ENCODE results near the gene ABCC11. TPM values are rescaled to one million over a fixed set of nuclear protein-coding genes. Genes with fewer than 3 reads are reported as not detected.
"Not testable (repeated sequence)": the region's sequence is repeated elsewhere in the genome, so short reads cannot be mapped to it uniquely, and the experiment has no call there.

Gene ABCC11
- total and polyA plus RNA-seq, 2 donors, result 0.14 to 0.23 TPM

- no peaks in the 10 kb centered on the region for H3K36me3 ChIP-seq (ENCODE audit: control insufficient read depth in 2 of 2, insufficient read depth in 2 of 2, low read length in 1 of 2)
- WGBS, result 84% methylated on average over 3 of the region's 3 CpGs
- no peak overlapping the region for H3K27ac ChIP-seq (ENCODE audit: low read depth in 1 of 2, low read length in 1 of 2)
- H3K4me1 ChIP-seq (ENCODE audit: control insufficient read depth in 2 of 2, insufficient read depth in 2 of 2, low read length in 2 of 2), result no peaks in the 10 kb centered on the region
- H3K27me3 ChIP-seq (ENCODE audit: control insufficient read depth in 2 of 2, insufficient read depth in 1 of 2, low read length in 1 of 2), result no peaks in the 10 kb centered on the region
- H3K4me3 ChIP-seq (ENCODE audit: low read length in 2 of 2), result no peak overlapping the region
- H3K9me3 ChIP-seq (ENCODE audit: control insufficient read depth in 2 of 2, insufficient read depth in 1 of 2, low read length in 1 of 2), result no peaks in the 10 kb centered on the region
- DNase-seq (ENCODE audit: low read depth in 6 of 9, low spot score in 9 of 9), result no peak
Measured at GRCh38 chr16:48197294-48197693, 50.0 kb downstream of the ABCC11 start.

- no peaks in the 10 kb centered on the region for H3K9me3 ChIP-seq (ENCODE audit: control insufficient read depth in 2 of 2, insufficient read depth in 1 of 2, low read length in 1 of 2)
- DNase-seq (ENCODE audit: low read depth in 6 of 9, low spot score in 9 of 9), result peak in 1 of 9 donors; percentile 2
- 89% methylated on average over 5 of the region's 5 CpGs for WGBS
- H3K4me3 ChIP-seq (ENCODE audit: low read length in 2 of 2), result no peak overlapping the region
- no peak overlapping the region for H3K27ac ChIP-seq (ENCODE audit: low read depth in 1 of 2, low read length in 1 of 2)
- no peaks in the 10 kb centered on the region for H3K36me3 ChIP-seq (ENCODE audit: control insufficient read depth in 2 of 2, insufficient read depth in 2 of 2, low read length in 1 of 2)
- no peaks in the 10 kb centered on the region for H3K27me3 ChIP-seq (ENCODE audit: control insufficient read depth in 2 of 2, insufficient read depth in 1 of 2, low read length in 1 of 2)
- H3K4me1 ChIP-seq (ENCODE audit: control insufficient read depth in 2 of 2, insufficient read depth in 2 of 2, low read length in 2 of 2), result no peaks in the 10 kb centered on the region
Measured at GRCh38 chr16:48194828-48195556, 52.3 kb downstream of the ABCC11 start.

GRCh38 chr16:48193846-48194245 lies 53.5 kb downstream of the ABCC11 start:
- Histone ChIP-seq H3K27ac (ENCODE audit: low read depth in 1 of 2, low read length in 1 of 2) (no peak overlapping the region), H3K4me1 (ENCODE audit: control insufficient read depth in 2 of 2, insufficient read depth in 2 of 2, low read length in 2 of 2) (no peaks in the 10 kb centered on the region), H3K27me3 (ENCODE audit: control insufficient read depth in 2 of 2, insufficient read depth in 1 of 2, low read length in 1 of 2) (no peaks in the 10 kb centered on the region), H3K36me3 (ENCODE audit: control insufficient read depth in 2 of 2, insufficient read depth in 2 of 2, low read length in 1 of 2) (no peaks in the 10 kb centered on the region), H3K4me3 (ENCODE audit: low read length in 2 of 2) (no peak overlapping the region), H3K9me3 (ENCODE audit: control insufficient read depth in 2 of 2, insufficient read depth in 1 of 2, low read length in 1 of 2) (no peaks in the 10 kb centered on the region)
- DNase-seq (ENCODE audit: low read depth in 6 of 9, low spot score in 9 of 9), result no peak
- WGBS, result 97% methylated on average over 7 of the region's 7 CpGs

- Histone ChIP-seq H3K36me3 (ENCODE audit: control insufficient read depth in 2 of 2, insufficient read depth in 2 of 2, low read length in 1 of 2) (no peaks in the 10 kb centered on the region), H3K9me3 (ENCODE audit: control insufficient read depth in 2 of 2, insufficient read depth in 1 of 2, low read length in 1 of 2) (no peaks in the 10 kb centered on the region), H3K4me3 (ENCODE audit: low read length in 2 of 2) (no peak overlapping the region), H3K27ac (ENCODE audit: low read depth in 1 of 2, low read length in 1 of 2) (no peak overlapping the region), H3K4me1 (ENCODE audit: control insufficient read depth in 2 of 2, insufficient read depth in 2 of 2, low read length in 2 of 2) (no peaks in the 10 kb centered on the region), H3K27me3 (ENCODE audit: control insufficient read depth in 2 of 2, insufficient read depth in 1 of 2, low read length in 1 of 2) (no peaks in the 10 kb centered on the region)
- 66% methylated on average over 6 of the region's 6 CpGs for WGBS
- DNase-seq (ENCODE audit: low read depth in 6 of 9, low spot score in 9 of 9), result peak in 1 of 9 donors; percentile 6
Measured at GRCh38 chr16:48188449-48189102, 58.8 kb downstream of the ABCC11 start.

GRCh38 chr16:48187779-48188178 lies 59.6 kb downstream of the ABCC11 start:
- Histone ChIP-seq H3K27ac (ENCODE audit: low read depth in 1 of 2, low read length in 1 of 2) (no peak overlapping the region), H3K4me3 (ENCODE audit: low read length in 2 of 2) (no peak overlapping the region), H3K36me3 (ENCODE audit: control insufficient read depth in 2 of 2, insufficient read depth in 2 of 2, low read length in 1 of 2) (no peaks in the 10 kb centered on the region), H3K4me1 (ENCODE audit: control insufficient read depth in 2 of 2, insufficient read depth in 2 of 2, low read length in 2 of 2) (no peaks in the 10 kb centered on the region), H3K27me3 (ENCODE audit: control insufficient read depth in 2 of 2, insufficient read depth in 1 of 2, low read length in 1 of 2) (no peaks in the 10 kb centered on the region), H3K9me3 (ENCODE audit: control insufficient read depth in 2 of 2, insufficient read depth in 1 of 2, low read length in 1 of 2) (no peaks in the 10 kb centered on the region)
- WGBS, result 95% methylated on average over 4 of the region's 4 CpGs
- DNase-seq (ENCODE audit: low read depth in 6 of 9, low spot score in 9 of 9), result no peak

GRCh38 chr16:48184681-48185080 lies 62.7 kb downstream of the ABCC11 start:
- no peak for DNase-seq (ENCODE audit: low read depth in 6 of 9, low spot score in 9 of 9)
- 95% methylated on average over 6 of the region's 6 CpGs for WGBS

GRCh38 chr16:48182979-48183537 lies 64.3 kb downstream of the ABCC11 start:
- H3K27ac ChIP-seq (ENCODE audit: low read depth in 1 of 2, low read length in 1 of 2), result no peak overlapping the region
- H3K9me3 ChIP-seq (ENCODE audit: control insufficient read depth in 2 of 2, insufficient read depth in 1 of 2, low read length in 1 of 2), result no peaks in the 10 kb centered on the region
- H3K27me3 ChIP-seq (ENCODE audit: control insufficient read depth in 2 of 2, insufficient read depth in 1 of 2, low read length in 1 of 2), result no peaks in the 10 kb centered on the region
- no peak for DNase-seq (ENCODE audit: low read depth in 6 of 9, low spot score in 9 of 9)
- H3K4me3 ChIP-seq (ENCODE audit: low read length in 2 of 2), result no peak overlapping the region
- no peaks in the 10 kb centered on the region for H3K36me3 ChIP-seq (ENCODE audit: control insufficient read depth in 2 of 2, insufficient read depth in 2 of 2, low read length in 1 of 2)
- H3K4me1 ChIP-seq (ENCODE audit: control insufficient read depth in 2 of 2, insufficient read depth in 2 of 2, low read length in 2 of 2), result no peaks in the 10 kb centered on the region
- 92% methylated on average over 8 of the region's 8 CpGs for WGBS

More at GRCh38 chr16:48184681-48185080, 62.7 kb downstream of the ABCC11 start:
- H3K4me3 ChIP-seq (ENCODE audit: low read length in 2 of 2), result no peak overlapping the region
- no peaks in the 10 kb centered on the region for H3K36me3 ChIP-seq (ENCODE audit: control insufficient read depth in 2 of 2, insufficient read depth in 2 of 2, low read length in 1 of 2)
- H3K9me3 ChIP-seq (ENCODE audit: control insufficient read depth in 2 of 2, insufficient read depth in 1 of 2, low read length in 1 of 2), result no peaks in the 10 kb centered on the region
- no peaks in the 10 kb centered on the region for H3K4me1 ChIP-seq (ENCODE audit: control insufficient read depth in 2 of 2, insufficient read depth in 2 of 2, low read length in 2 of 2)
- H3K27ac ChIP-seq (ENCODE audit: low read depth in 1 of 2, low read length in 1 of 2), result no peak overlapping the region
- H3K27me3 ChIP-seq (ENCODE audit: control insufficient read depth in 2 of 2, insufficient read depth in 1 of 2, low read length in 1 of 2), result no peaks in the 10 kb centered on the region

- not testable (repeated sequence) for H3K27ac ChIP-seq (ENCODE audit: low read depth in 1 of 2, low read length in 1 of 2); H3K9me3 ChIP-seq (ENCODE audit: control insufficient read depth in 2 of 2, insufficient read depth in 1 of 2, low read length in 1 of 2); H3K27me3 ChIP-seq (ENCODE audit: control insufficient read depth in 2 of 2, insufficient read depth in 1 of 2, low read length in 1 of 2); H3K36me3 ChIP-seq (ENCODE audit: control insufficient read depth in 2 of 2, insufficient read depth in 2 of 2, low read length in 1 of 2); H3K4me3 ChIP-seq (ENCODE audit: low read length in 2 of 2); DNase-seq (ENCODE audit: low read depth in 6 of 9, low spot score in 9 of 9); H3K4me1 ChIP-seq (ENCODE audit: control insufficient read depth in 2 of 2, insufficient read depth in 2 of 2, low read length in 2 of 2)
- 92% methylated on average over 14 of the region's 14 CpGs for WGBS
Measured at GRCh38 chr16:48181746-48182520, 65.4 kb downstream of the ABCC11 start.
